HG03060 (cell line): Measurements from ENCODE around the gene TRIM37.

Experiments
- ATAC-seq: cut with Tn5 transposase; IDR thresholded peaks from one replicate; pipeline ENCODE4 v1.9.1; 2021; ENCODE audit warnings: low read depth, moderate number of reproducible peaks; ENCODE audit not compliant: unreplicated experiment

The TRIM37 gene

DNA sequence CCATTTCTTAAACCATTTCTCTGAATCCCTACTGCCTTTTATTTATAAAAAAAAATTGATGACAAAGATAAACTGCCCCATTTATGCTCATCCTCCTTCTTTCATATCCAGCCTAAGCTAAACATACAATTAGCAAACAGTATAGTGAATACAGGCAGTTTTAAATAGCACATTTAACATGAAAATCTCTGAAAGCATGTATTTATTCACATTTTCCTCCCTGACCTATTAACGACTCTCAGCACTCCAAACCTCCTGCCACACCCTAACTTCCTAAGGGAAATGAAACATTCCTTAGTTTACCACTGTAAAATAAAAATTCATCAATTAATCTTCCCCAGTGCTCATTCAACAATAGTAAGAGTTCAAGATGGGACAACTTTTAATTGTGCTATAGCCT, 56.9 kb downstream of the TRIM37 start:
- ATAC-seq = no peak

DNA sequence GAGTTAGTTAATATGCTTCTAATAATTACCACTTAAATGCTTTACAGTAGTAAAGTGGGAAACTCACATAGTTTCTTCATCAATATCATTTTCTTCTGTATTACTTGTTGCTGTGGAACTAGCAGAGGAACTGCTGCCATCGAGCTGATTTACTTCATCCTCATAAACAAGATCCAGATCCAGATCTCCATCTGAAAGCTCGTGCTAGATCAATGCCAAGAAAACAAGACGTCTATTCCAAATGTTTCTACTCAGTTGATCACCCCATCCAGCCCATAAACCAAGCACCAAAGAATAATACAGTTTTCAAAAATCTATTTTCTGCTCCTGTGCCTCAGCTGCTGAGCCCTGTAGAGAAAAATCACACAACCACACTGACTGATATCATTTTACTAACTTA, 59.1 kb downstream of the TRIM37 start:
- no peak for ATAC-seq

DNA sequence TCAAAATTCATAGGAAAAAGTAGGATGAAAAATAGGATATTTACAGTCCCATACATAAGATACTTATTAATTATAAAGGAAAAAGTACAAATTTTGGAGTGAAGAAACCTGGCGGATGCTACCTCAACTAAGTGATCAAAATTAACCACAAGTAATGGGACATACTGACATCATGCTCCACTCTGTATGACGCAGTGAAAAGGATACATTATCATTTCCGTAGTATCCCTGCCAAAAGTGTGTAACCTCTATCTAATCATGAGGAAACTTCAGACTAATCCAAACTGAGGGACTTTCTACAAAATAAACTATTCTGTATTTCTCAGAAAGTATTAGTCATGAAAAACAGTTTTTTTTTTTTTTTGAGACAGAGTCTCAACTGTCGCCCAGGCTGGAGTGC, 60.5 kb downstream of the TRIM37 start:
- no peak for ATAC-seq

DNA sequence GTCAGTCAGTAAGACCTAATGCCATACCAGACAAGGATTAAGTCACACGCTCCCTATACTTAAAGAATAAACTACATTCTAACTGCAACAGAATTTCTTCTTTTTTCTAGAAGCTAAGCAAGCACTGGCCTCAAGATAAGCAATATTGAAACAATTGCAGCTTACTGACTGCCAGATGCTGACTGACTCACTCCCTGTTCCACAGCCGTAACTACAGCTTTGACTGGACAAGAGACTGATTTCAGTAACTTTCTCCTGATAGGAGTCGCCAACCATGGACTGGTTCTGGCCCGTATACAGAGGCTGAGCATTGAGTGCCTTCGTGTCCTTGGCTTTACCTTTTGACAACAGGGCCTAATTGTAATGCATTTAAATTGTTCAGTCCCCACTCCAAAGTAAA, 67.9 kb downstream of the TRIM37 start:
- no peak for ATAC-seq

DNA sequence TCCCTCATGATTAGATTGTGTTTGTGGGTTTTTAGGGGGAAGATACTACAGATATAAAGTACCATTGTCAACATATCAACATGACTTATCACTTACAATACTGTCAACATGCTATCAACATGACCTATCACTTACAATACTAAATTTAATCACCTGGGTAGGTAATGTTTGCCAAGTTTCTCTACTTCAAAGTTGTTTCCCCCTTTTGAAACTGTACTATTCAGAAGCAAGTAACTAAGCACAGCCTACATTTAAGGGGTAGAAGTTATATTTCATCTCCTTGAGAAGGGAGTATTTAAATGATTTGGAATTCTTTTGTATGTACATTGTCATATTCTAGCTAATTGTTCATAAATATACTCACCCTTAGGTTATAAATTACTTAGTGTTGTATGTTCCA, 68.7 kb downstream of the TRIM37 start:
- no peak for ATAC-seq

DNA sequence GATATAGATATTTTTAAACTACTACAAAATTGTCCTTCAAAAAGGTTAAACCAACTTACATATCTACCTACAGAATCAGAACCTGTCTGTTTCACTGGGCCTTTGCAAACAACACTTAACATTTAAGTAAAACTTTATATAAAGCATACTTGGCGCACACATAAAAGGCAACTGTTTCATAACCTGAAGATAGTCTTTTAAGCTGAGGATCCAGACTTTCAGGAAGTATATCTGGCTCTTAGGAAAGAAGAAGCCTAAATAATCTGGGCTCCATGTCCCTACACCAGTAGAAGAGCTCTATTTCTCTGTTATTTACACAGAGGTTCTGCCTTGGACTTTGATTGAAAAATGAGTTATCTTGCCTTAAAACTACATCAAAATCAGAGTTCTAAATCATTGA, 75.9 kb downstream of the TRIM37 start:
- no peak for ATAC-seq

DNA sequence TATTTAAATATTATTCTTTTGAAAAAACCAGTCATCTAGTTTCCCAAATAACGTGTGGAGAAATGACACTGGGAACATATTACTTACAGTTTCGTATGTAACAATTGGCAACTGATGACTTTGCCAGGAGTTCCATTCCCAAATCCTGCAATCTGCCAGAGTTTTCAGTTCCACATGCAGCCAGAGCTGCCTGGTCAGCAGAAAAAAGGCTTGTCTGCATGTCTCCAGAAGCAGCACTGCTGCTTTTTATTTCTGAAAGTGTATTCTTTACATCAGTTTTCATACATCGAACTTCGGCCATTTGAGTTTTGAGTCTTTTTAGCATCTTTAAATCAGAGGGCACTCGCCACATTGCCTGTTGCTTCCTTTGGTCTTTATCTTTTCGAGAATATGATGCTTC, 78.4 kb downstream of the TRIM37 start:
- ATAC-seq = no peak

DNA sequence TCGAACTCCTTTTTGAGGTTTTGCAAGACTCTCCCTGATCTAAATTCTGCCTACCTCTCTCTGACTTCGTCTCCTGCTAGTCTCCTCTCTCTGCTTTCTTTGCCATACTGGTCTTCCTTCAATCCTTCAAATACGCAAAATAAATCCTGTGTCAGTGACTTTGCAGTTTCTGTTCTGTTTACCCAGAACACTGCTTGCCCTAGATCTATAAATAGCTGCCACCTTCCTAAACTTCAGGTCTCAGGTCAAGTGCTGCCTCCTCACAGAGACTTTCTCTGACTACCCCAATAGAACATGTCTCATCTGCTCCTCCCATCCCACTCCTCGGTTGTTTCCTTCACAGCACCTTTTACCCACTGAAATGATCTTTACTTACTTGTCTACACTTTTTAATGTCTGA, 78.9 kb downstream of the TRIM37 start:
- no peak for ATAC-seq

DNA sequence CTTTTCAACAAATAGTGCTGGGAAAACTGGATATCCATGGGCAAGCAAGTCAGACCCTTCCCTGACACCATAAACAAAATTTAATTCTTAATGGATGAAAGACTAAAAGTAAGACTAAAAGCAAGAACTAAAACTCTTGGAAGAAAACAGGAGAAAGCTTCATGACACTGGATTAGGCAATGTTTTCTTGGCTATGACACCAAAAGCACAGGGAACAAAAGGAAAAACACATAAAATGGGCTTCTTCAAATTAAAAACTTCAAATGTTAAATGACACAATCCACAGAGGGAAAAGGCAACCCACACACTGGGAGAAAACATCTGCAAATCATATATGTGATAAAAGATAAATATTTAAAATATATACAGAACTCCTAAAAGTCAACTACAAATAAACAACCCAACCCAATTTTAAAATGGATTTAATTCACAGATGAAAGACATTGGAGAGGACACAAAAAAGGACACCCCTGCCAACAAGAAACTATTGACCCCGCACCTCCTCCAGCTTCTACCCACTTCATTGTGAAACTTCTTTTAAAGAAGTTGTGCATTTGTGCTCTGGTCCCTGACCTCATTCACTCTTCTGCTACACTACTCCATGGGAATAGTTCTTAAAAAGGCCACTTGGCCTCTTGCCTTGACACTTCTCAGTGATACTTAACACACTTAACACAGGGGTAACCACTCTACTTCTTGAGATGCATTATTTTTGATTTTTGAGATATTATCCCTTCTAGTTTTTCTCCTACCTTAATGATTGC, 80.3 kb downstream of the TRIM37 start:
- no peak for ATAC-seq

DNA sequence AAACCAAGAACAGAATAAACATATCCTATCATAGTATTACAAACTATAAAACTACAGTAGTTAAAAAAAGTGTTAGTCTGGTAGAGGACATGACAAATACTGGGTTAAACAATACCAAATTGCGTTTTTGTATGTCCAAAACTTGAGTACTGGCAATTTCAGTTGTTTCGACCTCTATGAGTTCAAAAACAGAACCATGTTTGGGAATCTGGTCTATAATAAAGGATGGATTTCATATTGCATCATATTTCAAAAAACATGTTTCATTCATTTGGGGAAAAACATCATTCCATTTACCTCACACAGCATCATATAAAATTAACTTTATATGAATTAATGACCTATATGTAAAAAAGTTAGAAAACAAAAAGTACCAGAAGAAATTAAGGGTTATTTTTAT, 81.8 kb downstream of the TRIM37 start:
- ATAC-seq = no peak

DNA sequence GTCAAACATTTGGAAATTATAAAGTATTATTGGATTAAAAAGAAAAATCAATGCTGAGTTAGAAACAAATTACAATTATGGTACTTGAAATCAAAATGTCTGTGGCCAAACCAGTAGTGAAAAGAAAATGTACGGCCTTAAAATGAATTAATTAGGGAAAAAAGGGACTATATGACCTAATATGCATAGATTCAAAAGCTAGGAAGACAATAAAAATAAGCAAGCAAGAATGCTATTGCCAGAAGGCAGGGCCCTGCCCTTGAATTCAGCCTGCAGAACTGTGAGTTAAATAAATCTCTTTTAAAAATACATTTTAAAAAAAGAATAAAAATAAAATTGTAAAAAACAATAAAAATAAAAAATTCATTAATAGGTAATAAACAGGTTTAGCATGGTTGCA, 88.7 kb downstream of the TRIM37 start:
- ATAC-seq = no peak

DNA sequence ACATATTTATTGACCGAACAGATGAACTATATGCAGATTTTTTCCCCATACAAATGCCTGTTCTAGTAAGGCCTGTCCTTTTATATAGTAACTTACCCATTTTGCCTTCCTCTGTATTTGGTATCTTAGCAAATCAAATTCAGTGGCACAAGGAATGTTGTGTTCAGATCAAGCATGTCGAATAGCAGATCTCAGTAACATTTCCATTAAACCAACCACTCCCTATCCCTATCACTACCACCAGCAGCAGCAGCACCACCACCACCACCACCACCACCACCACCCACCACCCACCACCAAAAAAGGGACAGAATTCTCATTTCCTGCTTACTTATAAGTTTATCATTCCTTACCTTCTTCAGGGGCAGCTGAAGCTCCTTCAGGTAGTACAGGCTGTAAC, 94.7 kb downstream of the TRIM37 start:
- no peak for ATAC-seq

DNA sequence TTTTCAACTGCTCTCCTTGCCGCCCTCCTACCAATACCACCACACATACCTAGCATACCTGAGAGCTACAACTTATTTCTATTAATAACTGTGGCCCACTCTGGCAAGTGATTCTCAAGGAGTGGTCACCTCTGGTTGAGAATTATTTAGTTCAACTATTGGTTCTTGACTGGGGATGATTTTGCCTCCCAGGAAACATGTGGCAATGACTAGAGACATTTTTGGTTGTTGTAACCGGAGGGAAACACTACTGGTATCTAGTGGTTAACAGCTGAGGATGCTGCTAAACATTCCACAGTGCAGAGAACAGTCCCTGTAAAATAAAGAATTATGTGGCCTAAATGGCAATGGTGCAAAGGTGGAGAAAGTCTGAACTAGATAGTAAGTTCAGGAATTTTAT, 96.7 kb downstream of the TRIM37 start:
- no peak for ATAC-seq

DNA sequence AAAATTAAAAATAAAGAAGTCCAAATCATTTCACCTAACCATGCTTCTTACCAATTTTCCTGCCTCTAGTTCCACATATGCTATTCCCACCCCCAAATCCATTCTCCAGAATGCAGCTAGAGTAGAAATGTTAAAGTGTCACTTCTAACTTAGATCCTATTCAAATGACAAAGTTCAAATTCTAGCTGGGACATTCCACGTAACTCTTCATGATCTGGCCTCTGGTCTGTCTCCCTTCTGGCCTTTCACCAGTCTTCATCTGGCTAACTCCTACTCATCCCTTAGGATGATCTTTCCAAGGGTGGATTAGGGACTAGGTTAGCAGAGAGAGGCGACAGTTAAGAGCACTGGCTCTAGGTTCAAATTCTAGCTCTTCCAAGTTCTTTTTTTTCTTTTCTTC, 97.9 kb downstream of the TRIM37 start:
- no peak for ATAC-seq

DNA sequence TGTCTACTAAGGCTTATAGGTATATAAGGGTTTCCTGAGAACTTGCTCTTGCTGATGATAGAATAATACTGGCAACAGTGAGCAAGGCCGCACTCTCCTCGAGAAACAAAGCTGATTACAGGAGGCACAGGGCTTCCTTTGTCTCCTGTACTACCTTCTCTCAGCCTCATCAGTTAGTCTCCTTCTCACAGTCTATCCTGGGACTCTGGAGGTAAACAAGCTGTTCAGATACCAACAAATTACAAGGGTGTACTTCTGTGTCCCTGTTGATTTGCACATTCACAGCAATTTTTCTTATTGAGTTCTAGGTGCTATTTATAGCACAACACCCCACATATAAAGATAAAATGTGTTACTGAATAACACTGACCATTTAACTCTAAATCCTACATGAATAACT, 98.7 kb downstream of the TRIM37 start:
- no peak for ATAC-seq

DNA sequence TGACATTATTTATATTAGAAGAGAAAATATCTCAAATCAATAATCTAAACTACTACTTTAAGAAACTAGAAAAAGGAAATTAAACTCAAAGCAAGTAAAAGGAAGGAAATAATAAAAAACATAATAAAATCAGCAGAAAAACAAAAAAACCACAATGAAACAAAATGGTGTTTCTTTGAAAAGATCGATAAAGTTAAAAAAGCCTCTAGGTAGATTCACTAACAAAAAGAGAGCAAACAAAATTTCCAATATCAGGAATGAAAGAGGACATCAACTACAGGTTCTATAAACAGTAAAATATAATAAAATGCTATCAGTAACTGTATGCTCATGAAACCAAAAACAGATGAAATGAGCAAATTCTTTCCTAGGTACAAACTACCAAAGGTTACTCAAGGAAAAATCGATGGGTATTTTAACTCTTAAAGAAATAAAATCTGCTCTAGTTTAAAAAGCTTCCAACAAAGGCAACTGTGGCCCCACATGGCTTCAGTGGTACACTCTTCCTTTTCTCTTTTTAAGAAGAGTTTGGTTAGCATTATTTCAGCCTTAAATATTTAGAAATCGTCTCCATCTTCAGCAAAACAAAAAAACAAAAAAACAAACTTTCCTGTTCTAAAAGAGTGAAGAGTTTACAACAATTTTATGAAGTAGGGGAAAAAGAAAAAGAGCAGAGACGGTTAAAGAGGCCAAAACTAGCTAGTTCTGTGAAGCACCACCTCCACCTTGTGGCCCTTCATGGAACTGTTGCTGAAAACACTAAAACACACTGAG, 102.2 kb downstream of the TRIM37 start:
- ATAC-seq = no peak

DNA sequence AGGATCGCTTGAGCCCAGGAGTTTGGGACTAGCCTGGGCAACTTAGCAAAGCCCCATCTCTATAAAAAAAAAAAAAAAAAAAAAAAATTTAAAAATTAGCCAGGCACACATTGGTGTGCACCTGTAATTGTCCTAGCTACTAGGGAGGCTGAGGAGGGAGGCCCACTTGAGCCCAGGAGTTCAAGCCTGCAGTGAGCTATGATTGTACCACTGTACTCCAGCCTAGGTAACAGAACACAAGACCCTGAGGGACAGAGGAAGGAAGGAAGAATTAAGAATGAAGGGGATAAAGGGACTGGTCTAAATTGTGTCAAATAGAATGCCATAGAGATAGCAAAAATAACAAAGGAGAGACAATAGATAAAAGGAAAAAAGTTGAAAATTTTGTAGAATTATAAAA, 102.8 kb downstream of the TRIM37 start:
- no peak for ATAC-seq

DNA sequence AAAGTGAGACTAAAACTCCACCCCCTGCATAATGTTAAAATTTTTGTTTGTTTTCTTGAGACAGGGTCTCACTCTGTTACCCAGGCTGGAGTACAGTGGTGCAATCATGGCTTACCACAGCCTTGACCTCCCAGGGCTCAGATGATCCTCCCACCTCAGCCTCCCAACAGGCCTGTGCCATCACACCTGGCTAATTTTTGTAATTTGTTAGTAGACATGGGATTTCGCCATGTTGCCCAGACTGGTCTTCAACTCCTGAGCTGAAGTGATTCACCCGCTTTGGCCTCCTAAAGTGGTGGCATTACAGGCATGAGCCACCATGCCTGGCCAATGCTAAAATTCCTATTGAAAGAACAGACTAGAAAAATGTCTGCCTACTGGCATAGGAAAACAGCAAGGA, 103.8 kb downstream of the TRIM37 start:
- no peak for ATAC-seq

DNA sequence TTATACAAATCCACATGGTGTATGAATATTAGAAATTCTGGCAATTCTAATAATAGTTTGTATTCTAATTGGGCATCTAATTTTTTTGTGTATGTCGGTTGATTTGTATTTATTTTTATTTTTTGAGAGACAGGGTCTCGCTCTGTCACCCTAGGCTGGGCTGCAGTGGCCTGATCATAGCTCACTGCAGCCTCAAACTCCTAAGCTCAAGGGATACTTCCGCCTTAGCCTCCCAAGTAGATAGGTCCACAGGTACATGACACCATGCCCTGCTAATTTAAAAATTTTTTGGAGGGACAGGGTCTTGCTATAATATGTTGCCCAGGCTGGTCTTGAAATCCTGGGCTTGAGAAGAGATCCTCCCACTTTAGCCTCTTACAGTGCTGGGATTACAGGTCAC, 104.6 kb downstream of the TRIM37 start:
- ATAC-seq = no peak

DNA sequence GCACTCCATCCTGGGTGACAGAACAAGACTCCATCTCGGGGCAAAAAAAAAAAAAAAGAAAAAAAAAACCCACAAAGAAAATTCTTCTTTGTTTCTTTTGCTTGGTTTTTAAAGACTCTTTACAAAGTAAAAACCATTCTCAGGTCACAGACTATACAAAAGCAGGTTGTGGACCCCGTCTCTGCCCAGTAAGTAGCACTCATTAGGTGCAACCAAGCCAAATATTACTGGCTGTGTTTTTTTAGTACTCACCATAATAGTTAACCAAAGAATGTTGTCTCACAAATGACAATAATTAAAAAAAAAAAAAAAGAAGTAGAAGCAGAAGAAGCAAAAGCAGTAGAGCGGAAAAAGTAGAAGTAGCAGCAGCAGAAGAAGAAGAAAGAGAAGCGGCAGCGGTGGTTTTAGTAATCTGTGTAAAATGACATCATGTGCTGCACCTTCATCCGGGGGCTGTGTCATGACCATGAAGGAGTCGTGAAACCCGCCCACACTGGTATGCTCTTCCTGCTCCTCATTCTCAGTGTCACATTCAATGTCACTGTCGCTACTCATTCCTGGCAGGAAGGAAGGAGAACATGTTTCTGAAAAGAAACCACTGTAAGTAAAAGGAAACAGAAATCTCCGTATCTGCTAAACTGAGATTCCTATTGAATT, 105.4 kb downstream of the TRIM37 start:
- ATAC-seq = peak; percentile 66

DNA sequence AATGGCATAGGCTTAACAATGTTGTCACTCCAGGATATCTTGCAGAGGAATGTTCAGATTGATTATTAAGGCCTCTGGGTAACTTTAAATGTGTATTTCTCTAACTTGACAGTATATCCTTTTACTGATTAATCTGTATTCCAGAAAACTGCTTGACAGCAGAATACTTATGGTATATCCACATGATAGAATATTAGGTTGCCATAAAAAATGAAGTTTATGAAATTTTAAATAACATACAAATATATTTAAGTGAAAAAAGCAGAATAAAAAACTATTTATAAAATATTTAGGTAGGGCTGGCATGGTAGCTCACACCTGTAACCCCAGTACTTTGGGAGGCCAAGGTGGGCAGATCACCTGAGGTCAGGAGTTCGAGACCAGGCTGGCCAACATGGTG, 106.7 kb downstream of the TRIM37 start:
- ATAC-seq = no peak

DNA sequence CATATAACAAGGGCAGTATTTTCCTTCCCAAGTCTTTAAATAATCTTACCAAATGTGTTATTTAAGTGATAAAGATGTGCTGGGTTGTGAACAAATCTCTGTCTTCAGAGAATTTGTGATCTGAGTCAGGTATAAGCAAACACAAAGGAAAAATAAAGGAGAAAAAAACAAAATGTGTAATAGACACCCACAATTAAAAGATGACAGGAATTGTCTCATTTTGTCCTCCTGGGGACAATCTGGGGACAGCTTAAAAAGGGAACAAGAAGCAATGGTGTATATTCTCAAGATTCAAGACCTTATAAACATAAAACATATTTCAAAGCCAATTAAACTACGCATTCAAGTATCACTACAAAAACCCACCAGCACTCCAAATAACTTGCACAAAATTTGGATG, 107.2 kb downstream of the TRIM37 start:
- ATAC-seq = no peak
